Chondrocyte (in vitro differentiated cells): ENCODE data around the gene ANXA11. TPM values are rescaled to one million over a fixed set of nuclear protein-coding genes. Genes with fewer than 3 reads are reported as not detected.

Experiments
- DNase-seq: peaks from one replicate; pipeline ENCODE4 v3.0.0; 2021; ENCODE audit warnings: mixed read lengths, low spot score
- H3K27ac Mint-ChIP-seq: one replicate; pipeline ENCODE4 v1.8.0; 2021; ENCODE audit warnings: mild to moderate bottlenecking, moderate library complexity, mixed read lengths; ENCODE audit not compliant: unreplicated experiment
- H3K27me3 Mint-ChIP-seq: 2 replicates; pipeline ENCODE4 v1.8.0; 2021; ENCODE audit warnings: low read depth, mixed read lengths
- H3K36me3 Mint-ChIP-seq: 2 replicates; pipeline ENCODE4 v1.8.0; 2021; ENCODE audit warnings: low read depth, mixed read lengths
- H3K4me1 Mint-ChIP-seq: 2 replicates; pipeline ENCODE4 v1.8.0; 2021; ENCODE audit warnings: low read depth, mild to moderate bottlenecking, mixed read lengths
- H3K4me3 Mint-ChIP-seq: one replicate; pipeline ENCODE4 v1.8.0; 2021; ENCODE audit warnings: mild to moderate bottlenecking, moderate library complexity, mixed read lengths; ENCODE audit not compliant: unreplicated experiment
- H3K9me3 Mint-ChIP-seq: 2 replicates; pipeline ENCODE4 v1.8.0; 2021; ENCODE audit warnings: low read depth, mixed read lengths
- CTCF ChIP-seq: fragments of 200-600 bp; sonication (generic); IDR thresholded peaks from 2 replicates; pipeline ENCODE4 v1.5.0; 2021; ENCODE audit warnings: antibody characterized with exemption, mild to moderate bottlenecking, moderate library complexity
- total RNA-seq: library from RNA; stranded (reverse); gene quantifications from 3 replicates; pipeline ENCODE4 v1.2.1, GENCODE V29; 2021

Gene ANXA11
- total RNA-seq, 1 donor from 2014 or later, result 139 TPM

- H3K27ac Mint-ChIP-seq, result peak overlapping the region; percentile 22
- DNase-seq, result no peak
- peaks cover 65% of the 10 kb centered on the region for H3K4me1 Mint-ChIP-seq
- H3K36me3 Mint-ChIP-seq, result peaks cover 8% of the 10 kb centered on the region
- peaks cover 12% of the 10 kb centered on the region for H3K9me3 Mint-ChIP-seq
- H3K27me3 Mint-ChIP-seq, result no peaks in the 10 kb centered on the region
- H3K4me3 Mint-ChIP-seq, result no peak overlapping the region
- no peak for TF ChIP-seq CTCF
Observed at GRCh38 chr10:80196270-80196949, 8.9 kb downstream of the ANXA11 start.

GRCh38 chr10:80195046-80195574, 10.2 kb downstream of the ANXA11 start:
- Mint-ChIP-seq H3K27ac (no peak overlapping the region), H3K27me3 (no peaks in the 10 kb centered on the region), H3K9me3 (peaks cover 12% of the 10 kb centered on the region), H3K4me1 (peaks cover 52% of the 10 kb centered on the region), H3K36me3 (peaks cover 6% of the 10 kb centered on the region), H3K4me3 (no peak overlapping the region)
- no peak for TF ChIP-seq CTCF
- no peak for DNase-seq

GRCh38 chr10:80194373-80195045, 10.8 kb downstream of the ANXA11 start:
- peaks cover 12% of the 10 kb centered on the region for H3K9me3 Mint-ChIP-seq
- no peak overlapping the region for H3K4me3 Mint-ChIP-seq
- peaks cover 46% of the 10 kb centered on the region for H3K4me1 Mint-ChIP-seq
- DNase-seq, result no peak
- H3K27me3 Mint-ChIP-seq, result no peaks in the 10 kb centered on the region
- TF ChIP-seq CTCF, result no peak
- H3K27ac Mint-ChIP-seq, result peak overlapping the region; percentile 41
- H3K36me3 Mint-ChIP-seq, result peaks cover 6% of the 10 kb centered on the region

DNA sequence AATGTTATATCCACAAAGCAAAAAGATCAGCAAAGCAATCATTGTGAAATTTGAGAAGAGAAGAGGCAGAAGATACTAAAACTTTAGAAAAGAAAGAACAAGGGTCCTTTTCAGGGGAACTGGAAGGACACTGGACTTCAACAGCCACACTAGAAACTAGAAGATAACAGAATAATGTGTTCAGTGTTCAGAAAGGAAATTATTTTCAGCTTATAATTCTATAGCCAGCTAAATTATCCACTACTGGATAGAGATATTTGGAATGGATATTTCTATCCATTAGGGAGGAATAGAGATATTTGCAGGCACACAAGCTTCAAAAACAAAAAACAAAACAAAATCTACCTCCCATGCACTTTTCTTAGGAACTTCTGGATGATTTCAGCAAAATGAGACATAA, 12.8 kb downstream of the ANXA11 start:
- Mint-ChIP-seq H3K36me3 (peaks cover 6% of the 10 kb centered on the region), H3K4me1 (peaks cover 34% of the 10 kb centered on the region), H3K27ac (no peak overlapping the region), H3K27me3 (no peaks in the 10 kb centered on the region), H3K9me3 (peaks cover 12% of the 10 kb centered on the region), H3K4me3 (no peak overlapping the region)
- no peak for TF ChIP-seq CTCF
- no peak for DNase-seq

DNA sequence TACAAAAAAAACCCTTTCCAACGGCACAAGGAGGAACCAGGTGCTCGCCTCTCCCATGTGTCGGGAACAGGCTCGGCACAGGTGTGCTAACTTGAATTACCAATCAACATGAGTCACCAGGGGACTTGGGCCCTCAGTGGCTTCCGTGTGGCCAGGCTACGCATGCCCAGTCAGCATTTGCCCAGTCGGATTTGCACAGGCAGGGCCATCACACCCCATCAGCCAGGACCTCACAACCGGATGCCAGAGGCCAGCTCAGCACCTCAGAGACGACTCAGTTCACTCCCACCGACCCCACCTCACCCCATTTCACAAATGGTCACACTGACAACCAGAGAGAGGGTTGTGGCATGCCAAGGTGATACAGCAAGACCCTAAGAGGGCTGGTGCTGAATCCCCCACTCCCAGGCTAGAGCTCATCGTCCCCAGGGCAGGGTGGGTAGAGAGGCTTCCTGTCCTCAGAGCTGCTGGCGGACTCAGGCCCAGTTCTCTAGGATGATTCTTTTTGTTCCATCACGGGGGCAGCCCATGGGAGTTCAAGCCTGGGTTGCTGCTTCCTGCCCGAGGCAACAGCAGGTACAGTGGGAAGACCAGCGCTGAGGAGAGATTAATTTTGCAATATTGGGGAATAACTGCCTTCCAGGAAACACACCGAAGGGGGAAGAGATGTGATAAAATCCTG, 13.6 kb downstream of the ANXA11 start:
- no peak for TF ChIP-seq CTCF
- H3K9me3 Mint-ChIP-seq, result peaks cover 12% of the 10 kb centered on the region
- no peak overlapping the region for H3K4me3 Mint-ChIP-seq
- H3K36me3 Mint-ChIP-seq, result peaks cover 6% of the 10 kb centered on the region
- H3K27me3 Mint-ChIP-seq, result no peaks in the 10 kb centered on the region
- peaks cover 27% of the 10 kb centered on the region for H3K4me1 Mint-ChIP-seq
- no peak overlapping the region for H3K27ac Mint-ChIP-seq
- peak; percentile 54 for DNase-seq
